Spinal cord (tissue), 10 donors: ENCODE measurements around the gene LRRC4C. TPM values are rescaled to one million over a fixed set of nuclear protein-coding genes. Genes with fewer than 3 reads are reported as not detected.

Experiments used
- DNase-seq, 6 donors: peaks; one replicate each; pipeline versions ENCODE4 v3.0.0 to v3.0.0-alpha.2; 2013 to 2015; ENCODE audit warnings: low spot score in 6 of 6, low read depth in 4 of 6
- H3K27ac ChIP-seq: one replicate; pipeline ENCODE4 v1.5.1; 2013; ENCODE audit warnings: low read depth, low read length, control low read depth
- H3K27me3 ChIP-seq: one replicate; pipeline ENCODE4 v1.6.1; 2013; ENCODE audit warnings: low read length; ENCODE audit not compliant: control insufficient read depth, insufficient read depth
- H3K36me3 ChIP-seq: one replicate; pipeline ENCODE4 v1.6.1; 2013; ENCODE audit warnings: low read length; ENCODE audit not compliant: control insufficient read depth, insufficient read depth
- H3K4me1 ChIP-seq: one replicate; pipeline ENCODE4 v1.6.1; 2013; ENCODE audit warnings: low read length; ENCODE audit not compliant: control insufficient read depth, insufficient read depth
- H3K4me3 ChIP-seq: one replicate; pipeline ENCODE4 v1.5.1; 2013; ENCODE audit warnings: low read depth, low read length, control low read depth
- H3K9me3 ChIP-seq: one replicate; pipeline ENCODE4 v1.6.1; 2013; ENCODE audit warnings: low read length; ENCODE audit not compliant: control insufficient read depth, insufficient read depth
- WGBS: methylation state at CpG from one replicate; pipeline ENCODE4 v1.1.5; 2013; ENCODE audit warnings: missing lambda C conversion rate; ENCODE audit not compliant: insufficient coverage; 5-methylcytosine and 5-hydroxymethylcytosine counted together
- polyA plus RNA-seq, 2 donors: library from polyadenylated mRNA; unstranded; fragments of 120-200 nt; gene quantifications; one replicate each; pipeline ENCODE4 v1.2.1, GENCODE V29; 2013; ENCODE audit not compliant: insufficient read length in 2 of 2
- small RNA-seq: library from RNA; depleted of rRNA; stranded (forward); fragments of <200 nt; gene quantifications from one replicate; pipeline ENCODE3, GENCODE V24; 2014; ENCODE audit warnings: low replicate concordance
- total RNA-seq, 2 donors: library from RNA; depleted of rRNA in 1 of 2; stranded (reverse); fragments of 120-200 nt in 1 of 2; fragments of >200 nt in 1 of 2; gene quantifications; one replicate each; pipeline versions ENCODE4 v1.2.3 to v1.2.4, GENCODE V29; 2013 to 2014
- donor health status: healthy.

Gene LRRC4C
- total and polyA plus RNA-seq, 4 donors, result 25.6 to 54.9 (median 39.0) TPM

GRCh38 chr11:40094954-40095353, 1364.5 kb downstream of the LRRC4C start:
- Histone ChIP-seq H3K27me3 (no peaks in the 10 kb centered on the region), H3K4me3 (no peak overlapping the region), H3K27ac (no peak overlapping the region), H3K36me3 (no peaks in the 10 kb centered on the region), H3K9me3 (no peaks in the 10 kb centered on the region), H3K4me1 (peaks cover 2% of the 10 kb centered on the region)
- DNase-seq, result no peak
- WGBS, result no CpG with 5 or more reads among the region's 2 CpGs

GRCh38 chr11:40080434-40080833, 1379.0 kb downstream of the LRRC4C start:
- Histone ChIP-seq H3K9me3 (no peaks in the 10 kb centered on the region), H3K4me1 (no peaks in the 10 kb centered on the region), H3K36me3 (no peaks in the 10 kb centered on the region), H3K27ac (no peak overlapping the region), H3K27me3 (no peaks in the 10 kb centered on the region), H3K4me3 (no peak overlapping the region)
- WGBS, result 82% methylated on average over 3 of the region's 7 CpGs
- DNase-seq, result no peak

Small RNAs within 50 kb of the gene (small RNA-seq; reads per million reads assigned to genes)
- gene RF00019 (not detected), gene RNU6-365P (not detected)
